GM18951 (cell line): ENCODE data around the gene PHGDH.

Experiments
- POLR2A ChIP-seq: IDR thresholded peaks from 4 replicates; pipeline ENCODE4 v1.6.1; 2011; ENCODE audit warnings: mild to moderate bottlenecking; ENCODE audit not compliant: insufficient read length, insufficient read depth; ENCODE audit errors: extremely low read depth
- in situ Hi-C: fragments of 300-500 bp; cut with MboI; formaldehyde crosslinking; loops from one replicate; pipeline ENCODE4 v1.12.0; 2022; ENCODE audit warnings: low sequenced_read_pairs, mixed read lengths, inconsistent platforms; ENCODE audit not compliant: unreplicated experiment

The PHGDH gene

GRCh38 chr1:119712342-119713038 is 756 bp downstream of the PHGDH start:
- peak; percentile 33 for TF ChIP-seq POLR2A
- in situ Hi-C loops = no loop called here

GRCh38 chr1:119713039-119713748 is 1.5 kb downstream of the PHGDH start:
- in situ Hi-C loops = no loop called here
- TF ChIP-seq POLR2A = no peak

DNA sequence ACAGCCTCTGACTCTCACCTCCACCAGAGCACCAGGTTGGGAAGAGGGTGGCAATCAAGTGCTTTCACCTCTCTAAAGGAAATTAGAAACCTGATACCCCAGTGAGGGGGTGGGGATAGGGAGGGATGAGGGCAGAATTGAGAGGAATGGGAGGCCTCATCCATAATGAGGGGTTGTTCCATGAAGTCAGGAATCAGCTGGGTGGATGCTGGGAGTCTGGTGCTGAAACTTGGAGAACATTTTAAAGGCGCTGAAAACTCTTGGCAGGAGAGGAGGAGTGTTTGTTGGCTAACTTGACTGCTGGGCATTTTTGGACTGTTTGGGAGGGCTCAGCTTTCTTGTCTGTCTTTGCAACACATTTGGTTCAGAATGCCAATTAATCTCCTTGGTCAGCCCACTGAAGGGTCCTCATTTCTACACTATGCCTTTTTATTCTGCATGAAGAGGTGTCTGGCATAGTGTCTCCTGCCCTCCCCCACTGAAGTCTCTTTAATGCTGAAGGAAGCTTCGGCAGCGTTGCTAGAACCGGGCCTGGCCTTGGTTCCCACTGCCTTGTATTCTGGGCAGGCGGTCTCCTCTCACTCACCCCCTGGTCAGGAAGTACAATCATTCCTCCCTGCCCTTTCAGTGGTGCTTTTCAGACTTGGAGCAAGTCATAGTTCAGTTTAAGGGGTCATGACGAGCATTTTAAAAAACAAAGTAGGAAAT is 2.2 kb downstream of the PHGDH start:
- no peak for TF ChIP-seq POLR2A
- in situ Hi-C loops = no loop called here

GRCh38 chr1:119714583-119714982 is 2.8 kb downstream of the PHGDH start:
- in situ Hi-C loops = no loop called here
- TF ChIP-seq POLR2A = no peak

GRCh38 chr1:119715542-119715941 is 3.8 kb downstream of the PHGDH start:
- in situ Hi-C loops = no loop called here
- no peak for TF ChIP-seq POLR2A

- in situ Hi-C loops = no loop called here
- TF ChIP-seq POLR2A = no peak
Measured at GRCh38 chr1:119718409-119718808, 6.7 kb downstream of the PHGDH start.

DNA sequence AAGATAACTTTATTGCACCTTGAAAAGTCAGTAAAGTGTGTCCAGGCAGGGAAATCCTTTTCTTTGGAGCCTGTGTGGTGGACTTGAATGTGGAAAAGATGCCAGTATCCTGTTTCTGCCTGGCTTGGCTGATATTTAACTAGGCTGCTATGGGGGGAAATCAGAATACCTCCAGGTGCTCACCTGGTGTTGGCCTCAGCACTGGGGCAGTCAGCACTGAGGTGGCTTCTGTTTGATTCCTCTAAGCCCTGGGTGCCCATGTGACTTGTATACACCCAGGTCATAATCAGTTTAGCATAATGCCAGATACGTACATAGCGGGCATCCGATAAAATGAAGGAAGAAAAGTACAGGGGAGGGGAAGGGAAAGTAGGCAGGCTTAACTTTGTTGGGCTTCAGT is 7.2 kb downstream of the PHGDH start:
- no peak for TF ChIP-seq POLR2A
- in situ Hi-C loops = no loop called here

DNA sequence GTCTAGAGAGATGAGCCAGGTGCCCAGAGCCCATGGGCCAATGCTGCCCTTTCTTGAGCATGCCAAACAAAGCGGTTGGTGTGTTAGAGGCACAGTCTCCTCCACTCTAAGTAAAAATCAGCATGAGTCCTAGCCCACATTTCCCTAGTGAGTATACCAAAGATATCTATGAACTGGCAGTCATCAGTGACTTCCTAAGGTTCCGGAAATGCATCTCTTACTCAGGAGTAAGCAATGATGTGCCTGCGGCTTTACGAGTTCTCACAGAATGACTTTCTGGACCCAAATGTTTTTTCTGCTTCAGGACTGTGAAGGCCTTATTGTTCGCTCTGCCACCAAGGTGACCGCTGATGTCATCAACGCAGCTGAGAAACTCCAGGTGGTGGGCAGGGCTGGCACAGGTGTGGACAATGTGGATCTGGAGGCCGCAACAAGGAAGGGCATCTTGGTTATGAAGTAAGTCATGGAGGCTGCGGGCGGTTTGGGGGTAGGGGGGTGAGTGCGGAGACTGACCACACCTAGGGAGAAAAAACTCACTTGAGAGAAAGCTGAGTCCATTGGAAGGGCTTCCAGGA is 9.2 kb downstream of the PHGDH start:
- in situ Hi-C loops = no loop called here

GRCh38 chr1:119721896-119722295 is 10.2 kb downstream of the PHGDH start:
- in situ Hi-C loops = no loop called here
- no peak for TF ChIP-seq POLR2A

More for the DNA sequence above, 9.2 kb downstream of the PHGDH start:
- TF ChIP-seq POLR2A = no peak

GRCh38 chr1:119724611-119725218 is 13.0 kb downstream of the PHGDH start:
- no peak for TF ChIP-seq POLR2A
- in situ Hi-C loops = no loop called here

- no peak for TF ChIP-seq POLR2A
- in situ Hi-C loops = no loop called here
Measured at GRCh38 chr1:119725626-119726025, 13.9 kb downstream of the PHGDH start.

DNA sequence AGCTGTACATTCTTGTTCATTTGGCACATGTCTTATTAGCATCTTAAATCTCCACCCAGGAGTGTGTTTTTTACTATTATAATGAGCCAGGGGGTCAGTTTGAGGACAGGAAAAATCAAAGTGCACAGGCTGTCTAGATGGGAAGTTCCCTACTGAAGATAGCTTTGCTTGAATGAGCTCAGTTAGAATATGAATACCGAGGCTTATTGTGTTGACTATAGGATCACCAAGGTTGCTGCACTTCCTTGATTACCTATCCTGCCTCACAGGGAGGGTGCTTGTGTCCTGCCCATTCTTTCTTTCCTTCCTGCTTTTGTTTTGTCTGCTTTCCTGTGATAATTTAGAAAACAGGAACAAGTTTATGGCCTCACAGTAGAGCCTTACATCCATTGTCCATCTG is 16.3 kb downstream of the PHGDH start:
- in situ Hi-C loops = no loop called here
- TF ChIP-seq POLR2A = no peak

GRCh38 chr1:119729044-119729443 is 17.3 kb downstream of the PHGDH start:
- in situ Hi-C loops = no loop called here
- no peak for TF ChIP-seq POLR2A
